RCC 7860 (cell line): ENCODE data around the gene SEC31A.

Experiments used
- DNase-seq: peaks from one replicate; pipeline ENCODE4 v3.0.0-alpha.2; 2015; ENCODE audit warnings: low spot score
- FAIRE-seq: peaks from 2 replicates; lab custom pipeline; 2012; peaks lifted over from hg19 to GRCh38; lab: Jason Lieb, UNC

SEC31A gene

DNA sequence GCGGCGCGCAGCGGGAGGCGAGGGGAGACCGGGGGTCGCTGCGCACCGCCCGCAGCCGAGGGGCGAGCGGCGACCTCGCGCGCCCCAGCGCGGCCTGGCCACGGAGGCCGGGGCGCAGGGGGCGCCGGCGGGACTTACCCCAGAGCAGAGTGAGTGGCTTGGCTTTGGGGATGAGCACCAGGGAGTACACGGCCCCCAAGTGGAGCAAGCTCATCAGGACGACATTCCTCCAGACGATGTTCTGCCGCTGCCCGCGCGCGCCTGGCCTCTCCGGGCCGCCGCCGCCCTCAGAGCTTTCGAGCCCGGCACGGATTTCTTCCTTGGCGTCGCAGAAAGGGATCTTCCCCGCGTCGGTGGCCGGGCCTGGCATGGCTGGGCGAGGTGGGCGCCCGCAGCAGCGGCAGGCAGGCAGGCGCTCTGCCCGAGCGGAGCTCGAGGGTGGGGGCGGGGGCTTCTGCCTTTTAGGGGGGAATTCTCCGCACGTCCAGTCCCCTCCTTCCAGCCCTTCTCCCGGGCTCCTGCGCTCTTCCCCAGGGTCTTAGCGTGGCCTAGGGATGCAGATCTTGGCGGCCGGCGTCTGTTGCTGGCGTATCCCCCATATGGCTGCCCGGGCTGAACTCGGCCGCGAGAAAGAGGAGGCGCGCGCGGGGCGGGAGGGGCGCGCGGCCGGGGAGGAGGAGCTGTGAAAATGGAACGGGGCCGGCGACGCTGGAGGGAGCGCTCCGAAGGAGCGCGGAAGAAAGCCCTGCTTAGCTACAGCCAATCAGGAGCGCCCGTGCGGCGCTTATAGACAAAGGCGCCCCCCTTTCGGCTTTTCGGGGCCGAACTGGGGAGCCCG, 92.6 kb downstream of the SEC31A start, which contains the start of gene SCD5:
SCD5 (minus strand) TSS at position 629 of the 838 bp plus-strand sequence; CDS start at position 370, 259 bp downstream.
- no peak for DNase-seq
- FAIRE-seq: no peak

DNA sequence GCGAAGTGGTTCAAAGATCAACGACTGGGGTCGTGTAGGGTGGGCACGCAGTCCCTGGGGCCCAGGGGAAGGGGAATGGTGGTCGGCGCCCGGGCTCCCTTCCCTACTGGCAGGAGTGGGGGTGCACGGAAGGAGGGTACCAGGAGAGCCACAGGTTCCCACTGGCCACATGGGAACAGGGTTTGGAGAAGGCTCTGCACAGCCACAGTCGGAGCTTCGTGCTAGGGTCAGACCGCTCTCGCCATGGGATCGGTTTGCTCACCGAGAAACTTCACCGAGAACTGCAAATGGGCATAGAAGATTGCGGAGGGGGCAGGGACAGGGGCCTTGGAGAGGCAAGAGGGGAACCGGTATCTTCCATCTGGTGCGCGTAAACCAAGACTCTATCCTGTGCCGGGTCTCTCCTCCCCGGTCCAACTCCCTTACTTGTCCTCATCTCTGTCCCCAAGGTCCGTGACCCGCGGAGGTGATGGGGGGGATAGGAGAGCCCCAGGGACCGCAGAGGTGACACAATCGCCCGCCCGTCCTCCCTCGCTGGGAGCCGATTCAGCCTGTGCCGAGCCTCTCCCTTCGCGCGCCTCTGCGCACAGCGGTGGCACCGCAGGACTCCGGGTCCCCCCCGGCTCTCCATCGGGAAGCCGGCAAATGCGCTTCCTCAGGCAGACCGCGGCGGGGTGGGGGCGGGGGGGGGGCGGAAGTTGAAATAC, 93.4 kb downstream of the SEC31A start:
- DNase-seq (no peak), FAIRE-seq (no peak)

DNA sequence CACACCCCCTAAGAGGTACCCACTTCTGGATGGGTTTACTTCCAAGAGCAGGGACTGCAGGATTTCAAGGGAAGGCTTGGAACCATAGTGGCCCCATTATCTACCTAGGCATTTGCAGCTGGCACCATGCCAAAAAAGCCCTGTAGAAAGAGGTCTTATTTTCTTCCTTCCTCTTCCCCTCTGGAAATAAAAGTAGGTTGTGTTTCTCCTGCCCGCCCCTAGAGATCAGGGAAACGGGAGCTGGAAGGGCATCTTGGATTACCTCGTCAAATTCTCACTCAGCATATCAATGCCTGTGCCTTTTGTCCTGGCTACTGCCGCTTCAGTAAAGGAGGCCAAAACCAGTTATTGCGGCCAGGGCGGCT, 93.9 kb downstream of the SEC31A start:
- DNase-seq: no peak
- no peak for FAIRE-seq

DNA sequence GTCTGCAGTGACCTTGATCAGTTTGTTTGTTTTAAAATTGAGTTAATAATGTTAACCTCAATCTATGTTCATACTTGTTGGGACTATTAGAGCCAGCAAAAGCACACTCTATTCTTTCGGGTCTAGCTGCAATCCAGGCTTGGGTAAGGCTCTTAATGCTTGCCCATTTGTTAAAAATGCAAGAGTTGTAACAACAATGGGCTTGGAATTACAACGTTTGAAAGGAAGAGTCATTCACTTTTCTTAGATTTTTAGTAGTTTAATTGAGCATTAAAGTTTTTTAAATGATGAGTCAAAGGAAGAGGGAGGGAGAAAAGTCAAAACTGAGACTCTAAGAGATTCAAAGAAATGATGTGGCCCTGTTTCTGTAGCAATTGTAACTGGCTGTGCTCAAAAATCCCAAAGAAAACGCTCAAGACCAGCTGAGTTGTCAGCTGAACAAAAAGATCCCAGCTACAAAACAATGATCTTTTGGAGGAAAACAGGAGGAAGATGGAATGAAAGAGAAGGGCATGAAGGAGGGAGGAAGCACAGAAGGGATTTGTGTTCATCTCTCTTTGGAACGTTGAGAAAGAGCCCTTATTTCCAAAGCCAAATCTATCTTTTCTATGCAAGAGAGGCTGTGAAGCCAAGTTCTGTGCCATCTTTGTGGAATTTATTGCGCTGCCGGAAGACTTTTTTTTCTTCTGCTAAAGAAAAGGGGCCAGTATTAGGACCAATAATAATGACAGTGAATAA, 97.9 kb downstream of the SEC31A start:
- DNase-seq (no peak), FAIRE-seq (no peak)

DNA sequence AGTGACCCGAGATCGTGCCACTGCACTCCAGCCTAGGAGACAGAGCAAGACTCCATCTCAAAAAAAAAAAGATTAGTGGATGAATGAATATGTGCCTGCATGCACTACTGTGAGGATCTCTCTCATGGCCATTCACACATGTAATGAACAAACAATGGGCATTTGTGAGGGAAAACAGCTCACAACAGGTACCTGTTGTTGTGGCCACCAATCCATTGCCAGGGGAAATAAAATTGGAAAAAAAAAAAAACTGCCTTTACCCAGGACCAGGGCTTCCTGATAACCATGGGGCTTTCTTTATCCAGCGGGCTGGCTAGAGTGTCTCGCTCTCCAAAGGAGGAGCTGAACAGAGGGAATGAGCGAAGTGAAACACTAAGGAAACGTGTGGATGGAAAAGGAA, 99.8 kb downstream of the SEC31A start:
- FAIRE-seq (no peak), DNase-seq (no peak)

DNA sequence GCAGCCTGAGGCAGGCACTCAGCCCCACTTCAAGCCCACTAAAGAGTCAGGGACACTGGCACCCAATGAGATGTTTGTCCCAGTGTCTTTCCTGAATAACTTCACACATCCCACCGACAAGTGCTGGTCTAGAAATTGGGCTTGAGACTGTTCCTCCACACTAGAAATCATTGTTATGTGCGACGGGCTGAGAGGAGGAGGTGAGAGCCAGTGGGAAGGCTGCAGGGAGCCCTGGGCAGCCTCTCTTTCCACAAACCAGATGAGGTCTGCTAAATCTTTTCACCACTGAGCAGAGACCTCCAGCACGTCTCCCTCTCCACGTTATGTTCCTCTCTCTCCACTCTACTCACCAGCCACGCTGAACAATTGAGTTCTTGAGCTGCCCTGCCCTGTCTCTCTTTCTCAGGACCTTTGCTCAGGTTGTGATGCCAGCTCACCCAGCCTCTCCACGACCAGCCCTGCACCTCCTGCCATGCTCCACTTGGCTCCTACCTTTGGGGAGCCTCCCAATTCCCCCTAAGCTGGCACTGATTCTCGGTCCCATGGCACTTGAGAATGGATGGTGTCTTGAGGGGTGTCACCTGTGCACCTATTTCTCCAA, 100.8 kb downstream of the SEC31A start:
- DNase-seq (no peak), FAIRE-seq (no peak)

DNA sequence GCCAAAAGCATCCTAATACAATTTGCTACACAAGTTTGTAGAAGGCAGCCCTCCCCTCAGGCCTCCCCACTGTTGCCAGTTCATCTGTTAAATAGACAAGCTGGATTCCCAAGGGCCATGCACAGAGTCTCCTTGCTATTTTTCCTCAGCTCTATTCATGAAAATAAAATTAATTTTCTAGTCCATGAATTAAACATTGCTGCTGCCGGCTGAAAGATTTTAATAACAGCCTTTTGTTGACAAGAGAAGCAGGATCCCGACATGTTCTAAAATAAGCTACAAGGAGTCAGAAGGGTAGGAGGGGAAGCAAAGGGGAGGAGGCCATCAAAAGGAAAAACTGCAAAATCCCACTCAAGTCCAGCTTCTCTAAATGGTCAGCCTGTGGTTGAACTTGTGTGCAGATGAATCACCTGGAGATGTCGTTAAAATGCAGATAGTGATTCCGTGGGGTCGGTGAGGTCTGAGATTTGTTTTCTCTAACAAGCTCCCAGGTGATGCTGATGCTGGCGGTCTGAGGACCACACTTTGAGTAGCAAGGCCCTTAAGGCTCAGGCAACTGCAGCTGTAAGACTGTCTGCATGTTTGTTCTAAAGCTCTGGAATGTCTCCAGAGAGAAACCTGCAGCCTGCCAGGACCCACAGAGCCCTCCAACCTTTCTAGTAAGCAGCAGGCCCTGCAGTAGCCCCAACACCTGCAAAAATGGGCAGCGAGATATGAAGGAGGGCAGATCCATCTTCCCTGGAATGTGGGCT, 101.8 kb downstream of the SEC31A start:
- no peak for FAIRE-seq
- DNase-seq: no peak

DNA sequence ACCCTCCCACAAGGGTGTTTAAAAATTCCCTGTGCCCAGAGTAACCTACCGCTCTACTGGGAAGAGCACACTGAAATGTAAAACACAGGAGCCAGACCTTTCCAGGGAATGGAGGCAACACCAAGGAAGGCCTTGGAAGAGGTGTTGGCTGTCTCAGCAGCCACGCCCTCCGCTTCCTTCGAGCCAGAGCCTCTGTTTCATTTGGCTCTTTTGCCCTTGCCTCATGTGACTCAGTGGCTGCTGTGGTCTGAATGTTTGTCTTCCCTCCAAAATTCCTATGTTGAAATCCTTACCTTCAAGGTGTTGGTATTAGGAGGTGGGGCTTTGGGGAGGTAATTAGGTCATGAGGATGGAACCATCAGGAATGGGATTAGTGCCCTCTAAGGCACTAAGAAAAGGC, 103.6 kb downstream of the SEC31A start:
- FAIRE-seq (no peak), DNase-seq (no peak)

DNA sequence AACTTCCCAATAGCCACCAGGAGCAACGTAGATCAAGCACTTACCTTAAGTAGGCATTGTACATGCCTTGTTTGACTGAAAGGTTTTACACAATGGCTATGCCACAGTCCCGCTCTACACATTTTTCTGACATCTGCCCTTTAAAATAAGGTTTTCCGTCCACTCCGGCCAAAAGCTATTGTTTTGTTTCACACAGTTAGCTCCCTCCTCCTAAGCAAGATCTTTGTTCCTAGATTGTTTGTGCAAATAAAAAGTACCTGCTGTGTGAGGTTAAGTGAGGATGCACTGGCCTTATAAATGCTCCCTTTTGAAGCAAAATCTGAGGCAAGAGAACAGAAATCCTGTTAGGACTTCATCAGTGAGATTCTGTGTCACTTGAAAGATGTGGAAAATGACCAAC, 104.1 kb downstream of the SEC31A start:
- no peak for DNase-seq
- FAIRE-seq: no peak

DNA sequence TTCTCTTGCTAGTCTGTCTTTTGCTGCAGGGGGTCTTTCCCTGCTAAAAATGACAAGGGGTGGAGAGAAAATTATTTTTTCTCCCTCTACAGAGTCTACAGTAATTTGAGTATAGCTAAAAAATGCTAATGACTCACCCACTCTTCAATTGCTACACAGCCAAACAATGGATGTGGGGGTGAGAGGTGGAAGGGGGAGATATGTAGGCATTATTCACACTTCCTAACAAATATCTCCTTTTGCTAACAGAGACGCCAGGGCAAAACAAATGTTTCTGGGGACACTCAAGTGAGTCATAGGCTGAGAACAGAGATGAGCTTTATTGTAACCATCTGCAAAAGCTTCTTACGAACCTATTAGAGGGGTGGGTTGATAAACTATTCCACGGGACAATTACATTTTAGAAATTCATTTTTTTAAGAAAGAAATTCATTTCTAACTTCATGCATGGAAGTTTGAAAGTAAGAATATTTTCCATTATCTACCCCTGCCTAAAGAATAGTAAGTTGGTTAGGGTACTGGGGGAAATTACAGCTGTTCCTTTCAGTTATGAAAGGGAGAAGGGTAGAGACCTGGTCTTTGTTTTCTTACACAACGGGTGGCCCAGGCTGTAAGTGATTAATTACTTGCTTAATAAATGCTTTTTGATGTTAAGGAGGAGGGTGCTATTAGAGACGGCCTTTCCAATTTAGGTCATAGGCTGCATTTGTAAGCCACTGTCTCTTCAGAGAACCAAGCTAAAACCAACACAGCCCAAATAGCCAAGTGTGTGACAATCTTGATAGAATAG, 105.1 kb downstream of the SEC31A start:
- DNase-seq (no peak), FAIRE-seq (no peak)

DNA sequence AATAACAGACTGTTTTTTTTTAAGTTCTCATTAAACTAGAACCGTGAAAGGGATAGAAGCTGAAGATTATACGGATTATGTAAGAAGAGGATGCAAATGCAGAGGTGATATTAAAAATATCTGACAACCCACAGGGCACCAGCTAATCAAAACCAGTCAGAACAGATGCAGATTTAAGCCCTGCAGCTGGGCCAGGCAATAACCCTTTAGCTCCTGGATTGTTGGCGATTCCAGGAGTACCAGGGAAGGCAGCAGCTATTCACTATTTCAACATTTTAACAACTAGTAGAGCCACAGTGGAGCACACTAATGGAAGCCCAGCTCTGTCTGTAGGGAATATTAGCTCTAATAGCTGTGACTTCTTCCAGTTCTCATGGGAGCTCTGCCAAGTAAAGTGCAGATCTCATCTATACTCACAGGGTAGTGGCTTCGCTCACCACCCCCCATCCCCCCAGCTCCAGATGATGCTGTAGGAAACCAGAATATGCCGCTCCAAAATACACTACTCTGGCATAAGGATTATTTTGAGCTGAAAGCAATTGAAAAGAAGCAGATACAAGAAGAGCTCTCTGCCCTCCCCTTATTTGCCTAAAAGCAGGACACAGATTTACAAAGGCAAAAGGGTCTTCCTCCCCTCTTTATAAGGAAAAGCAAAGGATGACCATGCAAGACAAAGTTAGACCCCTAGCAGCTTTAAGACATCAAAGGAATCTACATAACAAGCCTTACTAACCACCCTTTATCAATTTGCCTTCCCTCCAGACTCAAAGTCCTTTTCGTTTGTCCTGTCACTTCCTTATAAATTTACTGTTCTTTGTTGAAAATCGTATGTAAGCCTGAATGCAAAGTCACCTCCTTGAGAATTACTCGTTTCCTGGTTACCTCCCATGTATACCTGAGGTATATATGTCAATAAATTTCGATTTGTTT, 106.0 kb downstream of the SEC31A start:
- no peak for FAIRE-seq
- no peak for DNase-seq

DNA sequence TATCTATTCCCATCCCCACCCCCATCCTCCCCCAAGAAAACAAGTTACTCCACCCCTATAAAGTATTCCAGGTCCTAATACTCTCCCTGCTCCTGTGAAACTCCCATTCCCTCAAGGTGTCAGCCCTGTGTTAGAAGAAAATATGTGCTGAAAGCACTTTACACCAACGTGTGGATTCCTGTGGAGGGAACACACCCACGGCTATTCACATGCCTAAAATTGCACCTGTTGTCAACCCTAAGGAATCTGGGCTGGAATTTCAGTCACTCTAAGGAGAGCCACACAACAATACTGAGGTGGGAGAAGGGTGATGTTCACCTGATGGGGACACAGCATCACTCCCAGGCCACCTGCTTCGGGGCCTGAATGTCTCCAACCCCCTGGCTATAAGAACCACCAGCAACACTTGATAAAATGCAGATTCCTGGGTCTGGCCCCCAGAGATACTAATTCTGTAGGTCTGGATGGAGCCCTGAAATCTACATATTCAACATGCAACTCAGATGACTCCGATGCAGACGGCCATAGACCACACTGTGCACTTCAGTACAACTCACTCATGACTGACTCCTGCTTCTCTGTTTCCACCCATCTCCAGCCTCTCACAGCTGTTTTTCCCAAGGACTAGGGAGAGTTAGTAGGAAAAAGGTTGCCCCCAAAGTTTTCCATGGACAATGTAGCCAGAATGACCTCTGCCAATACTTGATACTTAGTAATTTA, 108.2 kb downstream of the SEC31A start:
- FAIRE-seq (no peak), DNase-seq (no peak)

DNA sequence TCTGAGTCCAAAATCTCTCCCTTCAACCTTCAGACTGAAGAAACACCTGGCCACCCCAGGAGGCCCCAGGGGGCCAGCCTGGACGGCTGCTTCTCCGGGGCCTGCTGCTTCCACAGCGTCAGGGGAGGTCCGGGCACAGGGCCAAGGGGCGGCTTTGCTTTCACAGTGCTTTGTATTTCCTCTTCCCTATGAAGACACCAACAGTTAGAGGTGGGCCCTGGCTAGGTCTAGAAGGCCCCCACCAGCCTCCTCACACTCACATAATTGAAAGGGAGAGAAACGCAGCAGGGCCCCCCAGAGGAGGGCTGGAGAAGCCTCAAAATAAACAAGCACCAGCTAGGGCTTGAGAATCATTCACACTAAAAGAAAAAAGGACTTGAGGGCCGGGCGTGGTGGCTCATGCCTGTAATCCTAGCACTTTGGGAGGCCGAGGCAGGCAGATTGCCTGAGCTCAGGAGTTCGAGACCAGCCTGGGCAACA, 110.2 kb downstream of the SEC31A start:
- no peak for DNase-seq
- FAIRE-seq: no peak

DNA sequence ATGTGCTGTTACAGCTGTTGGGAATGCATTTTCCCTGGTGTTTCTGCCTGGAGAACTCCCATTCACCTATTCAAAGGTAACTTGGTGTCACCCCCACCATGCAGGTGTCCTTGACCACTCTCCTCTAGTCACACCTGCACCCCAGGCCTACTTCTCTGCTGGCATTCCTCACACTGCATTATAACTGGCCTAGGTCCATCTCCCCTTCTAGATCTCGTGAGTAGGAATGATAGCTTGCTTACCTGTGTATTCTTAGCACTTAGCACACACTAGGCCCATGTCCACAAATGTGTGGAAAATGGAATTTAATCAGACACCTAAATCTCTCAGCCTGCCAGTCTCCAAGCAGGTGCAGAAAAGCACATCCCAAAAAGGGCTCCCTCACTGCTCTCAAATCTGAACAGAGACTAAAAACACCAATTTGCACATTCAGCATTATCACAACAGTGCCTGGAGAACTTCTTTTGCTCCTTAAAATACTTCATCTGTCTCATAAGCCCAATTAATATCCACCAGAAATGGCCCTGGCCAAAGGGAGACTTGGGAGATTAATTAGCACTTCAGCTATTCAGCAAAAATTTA, 110.7 kb downstream of the SEC31A start:
- DNase-seq (no peak), FAIRE-seq (no peak)

DNA sequence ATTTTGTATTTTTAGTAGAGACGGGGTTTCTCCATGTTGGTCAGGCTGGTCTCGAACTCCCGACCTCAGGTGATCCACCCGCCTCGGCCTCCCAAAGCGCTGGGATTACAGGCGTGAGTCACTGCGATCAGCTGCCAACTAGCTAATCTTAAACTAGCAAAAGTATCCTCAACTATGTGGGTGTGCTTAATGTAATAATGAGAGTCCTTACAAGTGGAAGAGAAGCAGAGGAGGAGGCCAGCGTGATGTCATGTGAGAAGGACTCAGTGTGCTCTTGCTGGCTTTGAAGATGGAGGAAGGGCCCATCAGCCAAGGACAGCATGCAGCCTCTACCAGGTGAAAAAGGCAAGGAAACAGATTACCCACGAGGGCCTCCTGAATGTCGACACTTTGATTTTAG, 111.9 kb downstream of the SEC31A start:
- no peak for FAIRE-seq
- DNase-seq: peak; percentile 14

DNA sequence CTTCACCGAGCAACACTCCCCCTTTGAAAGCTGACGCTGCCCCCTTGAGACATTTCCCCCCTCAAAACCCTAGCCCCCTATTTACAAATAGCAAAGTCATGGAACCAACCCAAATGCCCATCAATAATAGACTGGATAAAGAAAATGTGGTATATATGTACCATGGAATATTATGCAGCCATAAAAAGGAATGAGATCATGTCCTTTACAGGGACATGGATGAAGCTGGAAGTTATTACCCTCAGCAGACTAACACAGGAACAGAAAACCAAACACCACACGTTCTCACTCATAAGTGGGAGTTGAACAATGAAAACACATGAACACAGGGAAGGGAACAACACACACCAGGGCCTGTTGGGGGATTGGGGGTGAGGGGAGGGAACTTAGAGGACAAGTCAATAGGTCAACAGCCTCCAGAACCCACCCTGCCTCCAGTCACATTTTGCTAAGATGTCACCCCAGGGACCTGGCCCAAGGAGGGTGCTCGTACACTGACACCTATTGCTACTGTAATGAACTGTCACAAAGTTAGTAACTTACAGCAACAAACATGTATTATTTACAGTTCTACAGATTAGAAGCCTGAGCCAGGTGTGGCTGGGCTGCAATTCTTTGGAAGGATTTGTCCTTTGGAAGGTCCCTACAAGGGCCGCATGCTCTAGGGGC, 113.0 kb downstream of the SEC31A start:
- DNase-seq: no peak
- FAIRE-seq: no peak
